Measurements from ENCODE around the gene DCAF11.

- TF ChIP-seq CTCF (IDR thresholded peaks at IDR 0.05) = no peak
- TF ChIP-seq POLR2A (IDR thresholded peaks at IDR 0.05) = no peak
Observed at GRCh38 chr14:24103451-24103850, 11.1 kb upstream of the DCAF11 start.

Data from esophagus squamous epithelium (tissue), 4 donors.